HG02870 (cell line): ENCODE measurements around the gene NFATC2.
"Not testable (repeated sequence)": the region's sequence is repeated elsewhere in the genome, so short reads cannot be mapped to it uniquely, and the experiment has no call there.

Source experiments
- ATAC-seq: cut with Tn5 transposase; IDR thresholded peaks from one replicate; pipeline ENCODE4 v1.9.1; 2021; ENCODE audit warnings: mild to moderate bottlenecking, moderate library complexity; ENCODE audit not compliant: unreplicated experiment

The NFATC2 gene

GRCh38 chr20:51362254-51362653 is 180.3 kb downstream of the NFATC2 start:
- ATAC-seq, result no peak

GRCh38 chr20:51361258-51361657 is 181.3 kb downstream of the NFATC2 start:
- no peak for ATAC-seq

DNA sequence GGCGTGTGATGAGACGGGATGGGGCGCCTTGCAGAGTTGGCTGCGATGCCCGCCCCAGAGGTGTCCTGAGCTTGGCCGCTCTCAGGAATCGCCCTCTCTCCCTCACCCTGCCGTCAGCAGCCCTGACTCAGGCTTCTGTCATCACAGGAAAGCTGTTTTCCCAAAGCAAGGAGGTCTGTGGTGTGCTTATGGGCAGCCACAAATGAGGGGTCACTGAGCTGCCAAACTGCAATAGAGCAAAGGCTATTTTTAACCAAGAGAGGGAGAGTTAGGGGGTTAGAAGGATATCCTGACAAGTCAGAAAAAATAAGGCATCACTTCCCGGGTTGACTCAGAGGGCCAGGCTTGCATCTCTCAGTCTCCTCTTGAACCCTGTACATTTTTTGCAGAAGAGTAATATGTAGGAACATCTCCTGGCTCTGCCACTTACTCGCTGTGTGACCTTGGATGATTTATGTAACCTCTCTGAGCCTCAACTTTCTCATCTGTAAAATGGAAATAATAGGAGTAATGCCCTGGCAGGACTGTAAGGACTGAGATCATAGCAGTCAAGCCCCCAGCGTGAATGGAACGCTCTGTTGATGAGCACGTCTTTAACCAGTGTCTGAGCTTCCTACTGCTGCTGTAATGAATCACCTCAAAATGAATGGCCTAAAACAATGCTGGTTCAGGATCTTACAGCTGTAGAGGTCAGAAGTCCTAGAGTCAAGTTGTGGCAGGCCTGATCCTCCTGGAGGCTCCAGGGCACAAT is 181.9 kb downstream of the NFATC2 start:
- ATAC-seq, result no peak

GRCh38 chr20:51359947-51360346 is 182.6 kb downstream of the NFATC2 start:
- ATAC-seq, result no peak

DNA sequence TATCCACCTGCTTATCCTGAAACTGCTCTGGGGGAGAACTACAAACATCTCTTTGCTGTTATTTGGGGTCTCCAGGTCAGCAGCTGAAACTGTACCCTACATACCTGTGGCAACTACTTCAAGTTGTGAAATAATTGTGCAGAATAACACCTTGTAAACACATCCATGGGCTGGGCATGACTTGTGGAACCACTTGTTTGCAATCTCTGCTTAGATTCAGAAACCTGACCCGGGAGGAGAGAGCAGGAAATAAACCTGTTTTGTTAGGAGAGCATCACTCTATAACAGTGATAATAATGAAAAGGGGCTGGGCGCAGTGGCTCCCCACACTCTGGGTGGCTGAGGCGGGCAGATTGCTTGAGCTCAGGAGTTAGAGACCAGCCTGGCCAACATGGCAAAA is 183.1 kb downstream of the NFATC2 start:
- no peak for ATAC-seq

- no peak for ATAC-seq
Measured at GRCh38 chr20:51358032-51358724, 184.3 kb downstream of the NFATC2 start.

- ATAC-seq, result no peak
Measured at GRCh38 chr20:51357543-51357942, 185.0 kb downstream of the NFATC2 start.

- ATAC-seq, result no peak
Measured at GRCh38 chr20:51356871-51357270, 185.6 kb downstream of the NFATC2 start.

DNA sequence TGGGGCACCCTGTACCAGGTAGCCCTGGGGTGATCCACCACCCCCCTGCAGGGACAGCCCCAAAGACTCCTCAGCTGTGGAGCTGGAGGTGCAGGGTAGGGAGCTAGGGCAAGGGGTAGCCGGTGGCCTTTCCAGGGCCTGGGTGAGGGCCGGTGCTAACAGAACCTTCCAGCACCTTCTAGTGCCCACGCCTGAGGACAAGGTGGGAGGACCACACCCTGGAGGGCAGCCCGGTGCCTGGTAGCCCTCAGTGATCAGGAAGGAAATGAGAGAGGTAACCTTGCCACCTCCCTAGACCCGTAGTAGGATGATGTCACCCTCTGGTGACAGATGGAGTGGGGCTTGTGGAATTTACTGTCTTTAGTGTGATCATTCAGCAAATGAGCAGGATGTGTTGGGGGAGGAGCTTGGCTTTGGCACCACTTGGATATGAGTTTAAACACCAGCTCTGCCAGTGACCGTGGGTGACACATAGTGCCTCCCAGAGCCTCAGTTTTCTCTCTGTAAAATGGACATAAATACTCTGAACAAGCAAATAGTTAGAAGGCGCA is 187.7 kb downstream of the NFATC2 start:
- no peak for ATAC-seq

DNA sequence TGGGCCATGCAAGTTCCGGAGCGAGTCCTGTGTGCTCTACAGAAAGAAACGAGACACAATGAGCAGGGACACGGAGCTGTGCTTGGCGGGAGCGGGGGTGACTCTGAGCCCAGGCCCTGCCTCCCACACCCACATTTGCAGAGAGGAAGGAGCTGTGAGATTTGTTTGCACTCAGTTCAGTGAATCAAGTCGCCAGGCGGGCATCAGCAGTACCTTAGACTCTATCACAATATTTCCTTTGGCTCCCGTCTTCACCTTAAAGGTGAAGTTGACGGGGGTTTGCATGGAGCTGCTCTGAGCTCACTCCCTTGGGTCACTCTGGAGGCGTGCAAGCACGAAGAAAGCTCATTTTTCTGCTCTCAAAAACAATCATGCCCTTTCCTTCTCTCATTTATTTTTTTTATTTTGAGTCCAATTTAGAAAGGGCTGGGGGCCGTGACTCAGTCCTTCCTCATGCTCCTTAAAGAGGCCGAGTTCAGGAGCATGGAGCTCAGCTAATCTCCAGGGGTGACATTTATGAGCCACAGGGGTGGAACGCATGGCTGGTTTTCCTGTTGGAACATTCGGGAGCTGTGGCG is 188.2 kb downstream of the NFATC2 start:
- ATAC-seq, result no peak

DNA sequence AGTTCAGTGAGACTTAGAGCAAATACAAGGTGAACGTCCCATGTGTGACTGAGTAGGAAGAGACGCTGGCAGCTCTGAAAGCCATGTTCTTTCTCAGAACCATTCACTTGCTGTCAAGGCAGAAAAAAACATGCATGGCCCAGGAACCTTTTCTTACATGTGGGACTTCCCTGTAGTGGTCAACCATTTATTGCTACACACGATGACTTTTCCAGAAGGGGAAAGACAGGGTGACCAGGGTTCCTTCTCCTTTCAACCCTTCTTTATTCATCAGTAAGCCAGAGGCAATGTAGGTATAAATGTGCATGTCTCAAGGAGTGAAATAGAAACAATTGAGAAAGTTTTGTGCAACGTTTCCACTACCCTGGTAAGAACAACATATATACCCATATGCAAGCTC is 189.0 kb downstream of the NFATC2 start:
- ATAC-seq, result no peak

GRCh38 chr20:51352791-51353190 is 189.7 kb downstream of the NFATC2 start:
- no peak for ATAC-seq

DNA sequence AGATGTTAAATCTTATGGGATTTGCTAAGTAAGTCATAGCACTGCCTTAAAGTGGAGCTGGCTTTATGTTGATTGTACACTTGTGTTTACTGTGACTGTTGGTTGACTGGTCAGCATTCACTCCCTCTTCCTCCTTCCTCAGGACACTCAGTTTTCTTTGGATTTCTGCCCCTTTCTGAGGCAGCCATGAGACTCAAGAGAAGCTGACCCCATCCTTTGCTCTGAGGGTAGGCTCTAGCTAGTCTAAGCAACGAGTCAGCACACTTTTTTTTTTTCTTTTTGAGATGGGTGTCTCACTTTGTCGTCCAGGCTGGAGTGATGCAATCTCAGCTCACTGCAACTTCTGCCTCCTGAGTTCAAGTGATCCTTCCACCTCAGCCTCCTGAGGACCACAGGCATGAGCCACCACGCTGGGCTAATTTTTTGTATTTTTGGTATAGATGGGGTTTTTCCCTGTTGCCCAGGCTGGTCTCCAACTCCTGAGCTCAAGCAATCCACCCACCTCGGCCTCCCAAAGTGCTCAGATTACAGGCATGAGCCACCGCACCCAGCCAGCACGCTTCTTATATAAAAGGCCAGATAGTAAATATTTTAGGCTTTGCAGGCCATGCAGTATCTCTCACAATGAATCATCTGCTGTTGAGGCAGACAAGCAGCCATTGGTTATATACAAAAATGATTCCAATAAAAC is 191.4 kb downstream of the NFATC2 start:
- ATAC-seq, result no peak

DNA sequence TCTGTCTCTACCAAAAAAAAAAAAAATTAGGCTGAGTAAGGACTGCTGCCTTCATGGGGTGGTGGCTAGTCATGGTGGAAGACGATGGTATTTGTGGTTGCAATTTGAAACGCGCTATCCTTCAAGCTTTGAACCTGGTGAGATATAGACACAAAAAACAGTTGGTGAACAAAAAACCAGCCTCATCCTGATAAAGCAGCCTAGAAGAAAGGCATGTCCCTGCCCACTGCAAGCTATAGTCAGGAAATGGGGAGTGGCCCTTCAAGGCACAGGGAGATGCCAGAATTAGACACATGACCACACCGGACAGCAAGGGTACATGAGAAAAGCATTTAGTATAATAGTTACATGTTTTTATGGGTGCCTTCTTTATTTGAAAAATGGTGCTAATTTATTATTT is 193.6 kb downstream of the NFATC2 start:
- ATAC-seq, result no peak

GRCh38 chr20:51347831-51348230 is 194.7 kb downstream of the NFATC2 start:
- ATAC-seq, result no peak

DNA sequence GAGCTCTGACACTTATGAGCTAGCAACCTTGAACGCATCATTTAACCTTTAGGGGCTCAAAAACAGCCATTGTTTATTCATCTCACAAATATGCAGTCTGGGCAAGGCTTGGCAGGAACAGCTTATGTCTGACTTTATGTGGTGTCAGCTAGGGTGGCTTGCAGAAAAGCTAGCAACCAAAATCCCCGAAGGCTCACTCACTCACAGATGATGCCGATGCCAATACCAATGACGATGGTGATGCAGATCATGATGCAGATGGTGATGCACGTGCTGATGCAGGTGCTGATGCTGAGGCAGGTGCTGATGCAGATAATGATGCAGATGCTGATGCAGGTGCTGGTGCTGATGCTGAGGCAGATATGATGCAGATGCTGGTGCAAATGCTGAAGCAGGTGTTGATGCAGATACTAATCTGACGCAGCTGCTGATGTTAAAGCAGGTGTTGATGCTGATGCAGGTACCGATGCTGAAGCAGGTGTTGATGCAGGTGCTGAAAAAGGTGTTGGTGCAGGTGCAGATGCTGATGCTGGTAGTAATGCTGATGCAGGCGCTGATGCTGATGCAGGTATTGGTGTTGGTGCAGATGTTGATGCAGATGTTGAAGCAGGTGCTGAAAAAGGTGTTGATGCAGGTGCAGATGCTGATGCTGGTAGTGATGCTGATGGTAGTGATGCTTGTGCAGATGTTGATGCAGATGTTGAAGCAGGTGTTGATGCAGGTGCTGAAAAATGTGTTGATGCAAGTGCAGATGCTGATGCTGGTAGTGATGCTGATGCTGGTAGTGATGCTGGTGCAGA is 195.6 kb downstream of the NFATC2 start:
- no peak for ATAC-seq

- ATAC-seq, result no peak
Measured at GRCh38 chr20:51345601-51346101, 196.9 kb downstream of the NFATC2 start.

DNA sequence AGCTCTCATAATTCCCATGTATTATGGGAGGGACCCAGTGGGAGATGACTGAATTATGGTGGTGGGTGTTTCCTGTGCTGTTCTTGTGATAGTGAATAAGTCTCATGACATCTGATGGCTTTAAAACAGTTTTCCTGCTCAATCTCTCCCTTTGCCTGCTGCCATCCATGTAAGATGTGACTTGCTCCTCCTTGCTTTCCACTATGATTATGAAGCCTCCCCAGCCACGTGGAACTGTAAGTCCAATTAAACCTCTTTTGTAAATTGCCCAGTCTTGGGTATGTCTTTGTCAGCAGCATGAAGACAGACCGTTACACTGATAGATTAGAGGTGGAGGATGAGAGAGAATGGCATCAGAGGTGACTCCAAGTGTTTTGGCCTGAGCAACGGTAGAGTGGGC is 198.7 kb downstream of the NFATC2 start:
- not testable (repeated sequence) for ATAC-seq

DNA sequence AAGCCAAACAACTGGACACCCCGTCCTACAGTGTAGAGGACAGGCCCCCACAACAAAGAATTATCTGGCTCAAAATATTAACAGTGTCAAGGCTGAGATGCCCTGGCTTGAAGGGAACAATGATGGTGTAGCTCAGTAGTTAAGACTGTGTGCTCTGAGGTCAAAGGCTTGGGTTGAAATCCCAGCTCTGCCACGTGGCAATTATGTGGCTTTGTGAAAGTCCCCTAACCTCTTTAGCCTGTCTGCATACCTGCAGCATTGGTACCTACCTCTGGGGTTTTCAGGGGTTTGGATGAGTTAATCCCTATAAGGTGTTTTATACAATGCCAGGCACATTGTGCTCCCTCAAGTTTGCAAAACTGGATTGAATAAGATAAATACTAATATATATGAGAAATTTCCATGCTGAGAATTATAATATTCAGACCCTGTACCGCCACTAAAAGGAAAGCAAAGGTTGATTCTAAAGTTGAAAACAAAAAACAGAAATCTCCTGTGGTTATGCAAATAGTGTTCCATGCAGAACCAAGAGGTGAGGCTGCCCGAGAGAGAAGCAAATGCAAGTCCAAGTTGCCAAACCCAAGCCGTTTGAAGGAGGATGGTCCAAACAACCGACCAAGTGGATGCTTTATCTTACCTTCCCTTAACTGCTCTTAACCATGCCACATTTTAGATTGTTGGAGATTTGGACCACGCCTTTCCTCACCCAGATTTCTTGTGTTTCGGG is 199.8 kb downstream of the NFATC2 start:
- ATAC-seq, result peak; percentile 58

DNA sequence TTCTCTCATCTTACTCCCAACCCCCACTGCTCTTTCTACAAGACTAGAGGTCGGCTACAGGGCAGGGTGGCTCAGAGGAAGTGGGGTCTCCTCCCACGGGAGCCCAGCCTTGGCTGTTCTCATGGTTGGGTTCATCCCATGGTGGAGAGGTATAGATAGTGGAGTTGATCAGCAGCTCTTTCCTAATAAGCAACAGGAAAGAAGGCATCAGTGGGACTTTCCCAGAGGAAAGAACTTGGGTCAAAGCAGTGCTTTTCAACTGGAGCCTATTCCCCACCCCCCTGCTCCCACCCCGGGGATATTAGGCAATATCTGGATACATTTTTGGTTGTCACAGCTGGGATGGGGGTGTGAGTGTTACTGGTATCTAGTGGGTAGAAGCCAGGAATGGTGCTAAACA is 200.9 kb downstream of the NFATC2 start:
- no peak for ATAC-seq
